OCI-LY7 (cell line): ENCODE results near the gene PGF.

Experiments used
- CTCF ChIP-seq: fragments of 200-600 bp; sonication (generic); conservative IDR thresholded peaks from 2 replicates; pipeline ENCODE4 v1.5.1; 2014; ENCODE audit warnings: mild to moderate bottlenecking, antibody characterized with exemption, low read length, moderate library complexity, mixed read lengths
- EZH2phosphoT487 ChIP-seq: fragments of 200-600 bp; sonication (generic); IDR thresholded peaks from 2 replicates; pipeline ENCODE4 v1.6.1; 2018; ENCODE audit warnings: low read depth, borderline replicate concordance, mild to moderate bottlenecking, mixed run types, antibody characterized with exemption, low read length, moderate library complexity, mixed read lengths

GRCh38 chr14:74982661-74983060 lies 27.3 kb upstream of the PGF start:
- no peak for TF ChIP-seq CTCF
- TF ChIP-seq EZH2phosphoT487 = no peak
